GM21786 (cell line): ENCODE results near the gene PLCD3.

Experiments used
- ATAC-seq: cut with Tn5 transposase; IDR thresholded peaks from one replicate; pipeline ENCODE4 v1.9.1; 2021; ENCODE audit not compliant: unreplicated experiment

The PLCD3 gene

DNA sequence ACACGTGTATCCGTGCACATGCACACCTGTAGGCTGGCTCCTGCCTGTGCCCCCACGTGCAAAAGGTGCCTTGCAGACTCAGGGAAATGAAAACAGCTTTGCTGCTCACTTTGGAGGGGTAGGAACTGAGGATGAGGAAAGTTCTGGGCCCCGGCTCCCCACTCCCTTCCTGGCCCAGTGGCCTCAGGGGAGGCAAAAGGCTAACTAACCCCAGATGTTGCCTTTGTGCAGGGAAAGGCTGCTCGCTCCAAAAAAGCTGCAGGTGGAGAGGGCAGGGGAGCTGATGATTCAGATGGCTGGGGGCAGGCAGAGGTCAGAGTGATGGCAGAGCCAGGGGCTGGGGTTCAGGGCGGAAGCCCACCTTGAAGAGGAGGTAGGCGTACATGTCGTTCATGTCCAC, 12.4 kb downstream of the PLCD3 start:
- ATAC-seq = no peak

- no peak for ATAC-seq
Observed at GRCh38 chr17:45118691-45119090, 13.6 kb downstream of the PLCD3 start.

DNA sequence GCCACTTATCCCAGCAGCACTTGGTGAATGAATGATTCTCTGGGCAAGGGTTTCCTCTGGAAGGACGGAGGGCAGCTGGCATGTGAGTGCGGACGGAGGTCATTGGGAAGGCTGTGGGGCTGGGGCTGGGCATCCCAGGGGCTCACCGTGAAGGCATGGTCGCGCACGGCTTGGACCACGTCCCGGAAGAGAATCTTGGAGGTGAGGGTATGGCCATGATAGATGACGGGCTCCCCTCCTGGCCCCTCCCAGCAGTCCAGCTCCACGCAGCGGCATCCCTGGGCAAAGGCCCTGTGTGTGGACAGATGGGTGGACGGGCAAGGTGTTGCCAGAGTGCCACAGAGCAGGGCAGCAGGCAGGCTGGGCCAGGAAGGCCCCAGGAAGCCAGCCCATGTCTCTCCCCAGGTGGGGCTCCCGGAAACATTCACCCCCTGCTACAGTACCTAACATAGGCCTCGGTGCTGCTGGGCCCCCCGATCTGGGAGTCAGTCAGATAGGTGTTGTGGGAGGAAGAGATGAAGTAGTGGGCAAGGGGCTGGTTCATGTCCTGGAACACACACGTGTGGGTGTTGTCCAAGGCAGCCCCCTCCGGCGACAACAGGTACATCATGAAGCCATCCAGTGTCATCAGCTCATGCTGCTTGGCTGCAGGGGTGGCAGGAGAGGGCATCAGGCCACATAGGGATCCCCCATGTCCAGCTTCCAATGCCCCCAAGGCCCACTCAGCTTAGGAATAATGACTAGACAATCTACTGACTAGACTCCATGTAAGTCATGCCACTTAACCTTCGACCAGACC, 14.3 kb downstream of the PLCD3 start:
- no peak for ATAC-seq

DNA sequence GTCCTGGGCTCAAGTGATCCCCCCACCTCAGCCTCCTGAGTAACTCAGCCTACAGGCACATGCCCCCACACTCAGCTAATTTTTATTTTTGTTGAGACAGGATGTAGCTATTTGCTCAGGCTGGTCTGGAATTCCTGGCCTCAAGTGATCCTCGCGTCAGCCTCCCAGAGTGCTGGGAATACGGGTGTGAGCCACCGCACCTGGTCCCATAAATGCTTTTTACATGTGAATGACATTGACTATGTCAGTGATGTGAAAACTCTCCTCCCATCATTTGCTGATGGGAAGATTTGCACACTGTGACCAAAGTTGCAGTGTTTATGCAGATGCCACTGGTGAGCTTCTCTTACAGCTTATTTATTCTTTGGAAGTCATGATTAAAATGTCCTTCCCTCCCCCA, 15.0 kb downstream of the PLCD3 start:
- no peak for ATAC-seq

- ATAC-seq = no peak
Observed at GRCh38 chr17:45116434-45117016, 15.8 kb downstream of the PLCD3 start.

GRCh38 chr17:45115871-45116270, 16.4 kb downstream of the PLCD3 start:
- no peak for ATAC-seq

DNA sequence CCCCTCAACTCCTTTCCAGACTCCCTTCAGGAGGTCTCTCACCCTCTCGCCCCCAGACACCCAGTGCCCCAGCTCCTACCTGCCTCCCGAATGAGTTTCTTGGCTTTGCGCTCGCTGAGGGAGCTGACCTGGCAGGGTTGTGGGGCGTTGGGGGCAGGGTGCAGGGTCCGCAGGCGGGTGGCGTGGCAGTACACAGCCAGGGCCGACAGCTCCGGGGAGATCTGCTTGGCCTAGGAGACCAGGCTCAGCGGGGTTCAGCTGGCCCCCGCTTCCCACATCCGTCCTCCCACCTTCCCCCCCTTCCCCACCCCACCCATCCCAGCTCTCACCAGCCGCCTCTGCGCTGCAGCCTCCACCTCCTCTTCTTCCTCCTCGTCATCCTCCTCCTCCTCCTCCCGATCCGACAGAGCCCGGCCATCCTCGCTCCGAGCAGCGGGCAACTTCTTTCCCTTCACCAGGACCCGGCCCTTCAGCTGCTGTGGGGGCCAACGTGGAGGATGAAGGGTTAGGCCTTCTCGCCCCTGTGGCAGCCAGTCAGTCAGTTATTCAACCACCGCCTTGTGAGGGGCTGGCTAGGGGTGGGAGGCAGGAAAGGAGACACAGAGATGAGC, 17.2 kb downstream of the PLCD3 start:
- no peak for ATAC-seq

GRCh38 chr17:45114117-45114932, 18.0 kb downstream of the PLCD3 start:
- ATAC-seq = no peak

- no peak for ATAC-seq
Observed at GRCh38 chr17:45113424-45113754, 18.9 kb downstream of the PLCD3 start.

DNA sequence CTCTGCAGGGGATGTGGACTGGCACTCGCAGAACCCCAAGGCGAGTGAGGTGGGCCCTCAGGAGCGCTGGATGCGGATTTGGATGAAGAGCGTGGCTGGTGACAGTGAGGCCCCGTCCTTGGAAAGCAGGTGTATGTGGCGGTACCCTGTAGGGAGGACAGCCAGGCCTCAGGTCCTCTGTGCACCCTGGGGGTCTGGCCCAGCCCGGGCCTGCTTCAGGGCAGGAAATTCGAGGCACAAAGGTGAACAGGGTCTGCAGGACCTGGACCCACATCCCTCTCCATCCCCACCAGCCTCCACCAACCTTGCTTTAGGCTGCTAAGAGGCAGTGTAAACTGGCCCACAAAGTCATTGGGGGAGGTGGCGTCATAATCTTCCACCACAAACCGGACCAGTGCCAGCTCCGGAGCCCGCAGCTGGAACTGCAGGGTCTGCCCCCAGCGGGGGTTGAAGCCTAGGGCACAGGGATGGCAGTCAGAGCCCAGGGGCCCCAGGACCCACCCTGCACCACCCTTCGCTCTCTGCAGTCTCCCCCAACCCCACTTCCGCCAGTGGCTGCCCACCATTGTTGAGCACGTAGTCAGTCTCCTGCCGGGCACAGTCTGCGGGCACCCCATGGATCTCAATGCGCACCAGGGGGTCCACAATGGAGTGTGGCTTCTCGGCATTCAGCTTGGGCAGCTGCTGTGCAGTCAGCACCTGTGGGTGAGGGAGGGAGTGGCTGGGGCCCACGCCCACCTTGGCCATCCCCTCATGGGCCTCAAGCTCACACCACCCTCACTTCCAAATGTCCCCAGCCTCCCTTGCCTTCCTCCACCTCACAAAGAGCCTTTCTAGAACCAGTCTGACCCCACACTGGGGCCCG, 19.5 kb downstream of the PLCD3 start:
- ATAC-seq = no peak

- ATAC-seq = no peak
Observed at GRCh38 chr17:45111850-45112249, 20.5 kb downstream of the PLCD3 start.

DNA sequence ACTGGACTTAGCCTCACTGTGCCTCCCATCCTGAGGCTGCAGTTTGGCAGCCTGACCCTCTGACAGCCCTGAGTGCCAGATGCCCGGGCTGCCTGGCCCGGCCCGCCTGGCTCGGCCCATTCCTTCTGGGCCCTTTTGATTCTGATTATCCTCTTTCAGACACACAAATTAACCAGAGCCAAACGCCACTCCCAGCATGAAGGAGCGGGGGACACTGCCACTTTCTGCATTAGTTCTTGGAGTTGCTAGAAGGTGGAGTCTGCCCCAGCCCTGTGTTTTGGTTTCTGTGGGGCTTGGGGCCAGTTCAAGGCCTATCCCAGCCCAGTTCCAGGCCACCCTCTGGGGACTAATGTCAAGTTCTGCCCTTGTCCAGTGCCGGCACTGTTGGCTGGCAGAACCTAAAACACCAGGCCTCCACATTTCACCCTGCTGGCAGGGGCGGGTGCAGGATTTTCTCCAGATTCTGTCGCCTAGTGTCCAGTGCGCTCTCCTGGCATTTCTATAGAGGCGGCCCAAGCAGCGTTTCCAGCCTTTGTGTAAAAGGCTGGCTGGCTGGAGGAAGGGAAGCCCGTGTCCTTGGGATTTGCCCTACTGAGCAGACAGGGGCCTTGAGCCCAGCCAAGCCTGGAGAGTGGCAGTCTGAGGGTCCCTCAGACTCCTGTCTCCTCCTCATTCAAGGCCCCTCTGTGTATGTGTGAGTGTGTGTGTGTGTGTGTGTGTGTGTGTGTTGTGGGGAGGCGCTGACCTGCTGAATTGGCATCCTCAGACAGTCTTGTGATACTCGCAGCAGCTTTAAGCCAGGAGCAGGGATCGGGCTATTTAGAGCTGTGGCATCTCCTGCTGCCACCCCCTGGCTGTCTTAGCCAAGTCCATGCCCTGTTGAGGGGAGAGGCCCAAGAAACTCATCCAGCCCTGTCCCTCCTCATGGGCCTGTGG, 21.4 kb downstream of the PLCD3 start:
- ATAC-seq = no peak

DNA sequence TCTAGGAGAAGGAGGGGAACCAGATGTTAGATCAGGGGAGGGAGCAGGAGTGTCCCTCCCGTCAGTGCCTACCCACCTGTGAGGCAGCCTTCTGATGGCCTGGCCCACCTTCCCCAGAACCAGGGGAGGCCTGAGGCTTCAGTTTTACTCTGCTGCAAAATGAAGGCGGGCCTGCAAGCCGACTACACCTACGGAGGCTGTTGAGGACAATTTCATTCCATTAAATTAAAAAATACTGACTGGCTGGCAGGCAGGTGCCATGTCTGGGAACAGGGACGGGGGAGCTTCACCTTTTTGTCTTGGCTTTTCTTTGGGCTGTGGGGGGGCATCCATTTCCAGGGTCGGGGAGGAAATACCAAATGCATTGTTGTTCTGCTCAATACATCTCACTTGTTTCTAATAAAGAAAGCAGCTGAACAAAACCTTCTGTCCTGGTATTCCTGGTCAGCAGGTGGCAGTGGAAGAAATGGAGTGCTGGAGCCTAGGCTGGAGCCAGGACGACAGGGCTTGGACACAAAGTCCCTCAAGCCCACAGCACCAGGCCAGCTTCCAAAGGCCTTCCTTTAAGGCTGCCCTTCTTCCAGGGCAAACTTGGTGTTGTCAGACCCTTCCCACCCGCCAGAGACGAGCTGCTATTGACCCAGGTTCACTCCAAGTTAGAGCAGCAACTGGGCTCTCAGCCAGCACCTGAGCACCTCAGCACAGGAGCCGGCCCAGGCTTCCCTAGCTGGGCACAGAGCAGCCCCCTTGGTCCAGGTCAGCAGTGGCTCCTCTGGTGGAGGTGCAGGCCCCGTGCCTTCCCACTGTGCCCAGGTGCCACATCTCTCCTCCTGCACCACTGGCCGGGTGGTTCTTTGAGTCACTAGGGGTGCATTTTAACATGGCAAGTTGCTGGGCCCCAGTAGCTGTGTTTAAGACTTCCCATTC, 23.5 kb downstream of the PLCD3 start:
- no peak for ATAC-seq

DNA sequence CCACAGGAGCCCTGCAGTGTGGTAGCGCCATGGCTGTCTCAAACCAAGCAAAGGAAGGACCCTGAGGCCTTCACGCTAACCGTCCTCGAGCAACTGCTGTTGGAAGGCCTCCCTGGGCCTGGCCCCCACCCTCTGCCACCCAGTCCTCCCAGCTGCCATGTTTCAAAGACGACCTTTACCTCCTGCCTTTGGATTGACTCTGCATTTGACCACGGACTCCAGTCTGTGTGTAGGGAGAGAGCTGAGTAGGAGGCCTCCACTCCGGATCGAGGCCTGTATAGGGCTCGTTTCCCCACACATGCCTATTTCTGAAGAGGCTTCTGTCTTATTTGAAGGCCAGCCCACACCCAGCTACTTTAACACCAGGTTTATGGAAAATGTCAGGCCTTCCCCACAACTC, 24.3 kb downstream of the PLCD3 start:
- ATAC-seq = no peak

- ATAC-seq = no peak
Observed at GRCh38 chr17:45107293-45108010, 24.9 kb downstream of the PLCD3 start.

DNA sequence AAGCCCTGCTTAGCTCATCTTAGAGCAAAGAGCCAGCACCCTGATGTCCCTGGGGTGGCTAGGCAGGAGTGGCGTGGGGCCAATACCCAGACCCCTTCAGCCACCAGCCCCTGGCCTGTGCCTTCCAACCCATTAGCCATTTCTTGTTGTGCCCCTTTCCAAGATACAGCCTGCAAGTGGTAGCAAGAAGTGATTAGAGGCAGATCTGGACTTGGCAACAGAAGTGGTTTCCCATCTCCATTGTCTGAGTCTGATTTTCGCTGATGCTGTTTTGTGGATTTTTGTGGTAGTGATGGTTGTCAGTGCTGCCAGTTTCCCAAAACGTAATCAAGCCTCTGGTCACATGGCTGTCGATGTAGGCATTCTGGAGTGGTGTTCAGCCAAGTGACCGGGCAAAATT, 25.7 kb downstream of the PLCD3 start:
- ATAC-seq = no peak

DNA sequence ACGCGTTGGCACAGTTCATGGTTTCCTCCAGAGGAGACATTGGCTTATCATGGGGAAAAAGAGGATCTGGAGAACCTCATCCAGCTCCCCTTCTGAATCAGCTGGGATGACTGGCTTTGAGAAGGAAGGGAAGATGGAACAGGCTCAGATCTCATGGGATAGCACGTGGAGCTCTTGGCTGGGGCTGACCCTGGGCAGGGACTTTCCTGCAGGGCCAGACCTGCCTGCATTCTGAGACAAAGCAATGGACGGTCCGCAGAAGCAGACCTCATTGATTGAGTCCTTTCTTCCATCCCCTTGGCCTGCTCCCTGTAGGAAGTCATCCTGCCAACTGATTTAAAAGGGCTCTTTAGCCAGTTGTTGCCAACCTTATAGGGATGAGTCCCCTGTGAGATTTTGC, 26.2 kb downstream of the PLCD3 start:
- ATAC-seq = no peak
